ENCODE measurements around the gene MSANTD1.

GRCh38 chr4:3229964-3230363, 19.0 kb upstream of the MSANTD1 start:
- TF ChIP-seq EZH2 (IDR thresholded peaks at IDR 0.05; ENCODE audit: low read length, unreplicated experiment): no peak
- no peak for TF ChIP-seq CTCF (conservative IDR thresholded peaks at IDR 0.05; ENCODE audit: low read depth, low read length)
- no peak for TF ChIP-seq EZH2phosphoT487 (IDR thresholded peaks at IDR 0.05; ENCODE audit: borderline replicate concordance, low read length)

All from PC-3 (cell line).